A549 (cell line): ENCODE data around the gene FCER1G. TPM values are rescaled to one million over a fixed set of nuclear protein-coding genes. Genes with fewer than 3 reads are reported as not detected.

ENCODE experiments used
- ATAC-seq, 2 experiments: fragments of 200-7000 bp in 1 of 2; fragments of >200 bp in 1 of 2; cut with Nextera tagmentation in 1 of 2; cut with Tn5 transposase in 1 of 2; 3 replicates each; pipeline versions ENCODE4 v1.8.0 to v1.9.1; 2018 to 2020; ENCODE audit warnings: mild to moderate bottlenecking in 1 of 2, moderate library complexity in 1 of 2
- CTCF ChIA-PET: fragments of 300-600 bp; sonication (Branson Sonifier 250); formaldehyde crosslinking; extraction: SDS; loops from one replicate; lab custom pipeline; 2021; ENCODE audit warnings: antibody characterized with exemption, inconsistent platforms; lab: Yijun Ruan, JAX
- POLR2A ChIA-PET: fragments of 350-600 bp; formaldehyde crosslinking; extraction: SDS; loops from one replicate; lab custom pipeline; 2021; ENCODE audit warnings: antibody characterized with exemption, inconsistent platforms; lab: Yijun Ruan, JAX
- DNase-seq, 2 experiments: peaks; one replicate each; pipeline versions ENCODE4 v3.0.0 to v3.0.0-alpha.2; 2011 to 2016; ENCODE audit warnings: low read depth in 1 of 2, low spot score in 1 of 2
- FAIRE-seq: peaks from 2 replicates; lab custom pipeline; 2011; peaks lifted over from hg19 to GRCh38; lab: Jason Lieb, UNC
- H3K27ac ChIP-seq, 2 experiments: fragments of >200 bp; sonication (Bioruptor Twin); formaldehyde crosslinking; 3 replicates each; pipeline ENCODE4 v1.5.1; 2016 to 2017
- H3K4me1 ChIP-seq: fragments of >200 bp; sonication (Bioruptor Twin); formaldehyde crosslinking; 3 replicates; pipeline ENCODE4 v1.6.1; 2016
- H3K4me2 ChIP-seq: fragments of >200 bp; sonication (Bioruptor Twin); formaldehyde crosslinking; 3 replicates; pipeline ENCODE4 v1.6.1; 2016
- H3K4me3 ChIP-seq: fragments of >200 bp; sonication (Bioruptor Twin); formaldehyde crosslinking; 3 replicates; pipeline ENCODE4 v1.5.1; 2016
- H3K9me3 ChIP-seq: fragments of >200 bp; sonication (Bioruptor Twin); formaldehyde crosslinking; 3 replicates; pipeline ENCODE4 v1.6.1; 2016
- CBX2 ChIP-seq: fragments of 200-600 bp; sonication (generic); IDR thresholded peaks from 2 replicates; pipeline ENCODE4 v1.6.1; 2016; ENCODE audit warnings: low read depth, mild to moderate bottlenecking, borderline replicate concordance
- CBX8 ChIP-seq: fragments of 200-600 bp; sonication (generic); IDR thresholded peaks from 2 replicates; pipeline ENCODE4 v1.6.1; 2016
- CHD4 ChIP-seq: fragments of 200-600 bp; sonication (generic); IDR thresholded peaks from 2 replicates; pipeline ENCODE4 v1.6.1; 2016; ENCODE audit warnings: antibody characterized with exemption, mild to moderate bottlenecking, borderline replicate concordance
- EHF ChIP-seq: fragments of 250-450 bp; sonication (Bioruptor Pico); IDR thresholded peaks from 2 replicates; pipeline ENCODE4 v1.5.0; 2020; ENCODE audit warnings: mild to moderate bottlenecking
- EHMT2 ChIP-seq: fragments of 200-600 bp; sonication (generic); IDR thresholded peaks from 2 replicates; pipeline ENCODE4 v1.6.1; 2016; ENCODE audit warnings: antibody characterized with exemption, low read depth, mild to moderate bottlenecking, moderate library complexity
- ELK1 ChIP-seq: fragments of 150-350 bp; IDR thresholded peaks from 2 replicates; pipeline ENCODE4 v1.6.1; 2014; ENCODE audit warnings: low read depth, mild to moderate bottlenecking, low read length
- ESRRA ChIP-seq: fragments of 150-350 bp; IDR thresholded peaks from 2 replicates; pipeline ENCODE4 v1.6.1; 2014; ENCODE audit warnings: mild to moderate bottlenecking, low read length, borderline replicate concordance
- HDAC2 ChIP-seq: fragments of 200-600 bp; sonication (generic); IDR thresholded peaks from 2 replicates; pipeline ENCODE4 v1.6.1; 2016
- HEYL ChIP-seq: fragments of 250-450 bp; sonication (Bioruptor Pico); IDR thresholded peaks from 2 replicates; pipeline ENCODE4 v1.8.0; 2021; ENCODE audit warnings: mild to moderate bottlenecking, moderate library complexity
- HOXB13 ChIP-seq: fragments of 250-450 bp; sonication (Bioruptor Pico); IDR thresholded peaks from 2 replicates; pipeline ENCODE4 v1.5.0; 2020; ENCODE audit warnings: low read depth, mild to moderate bottlenecking, moderate library complexity
- JUN ChIP-seq, 2 experiments: fragments of >200 bp; sonication (Bioruptor Twin); formaldehyde crosslinking; IDR thresholded peaks; 2 replicates in 1 of 2; 3 replicates in 1 of 2; pipeline ENCODE4 v1.6.1; 2016 to 2017
- JUNB ChIP-seq: fragments of >200 bp; sonication (Bioruptor Twin); formaldehyde crosslinking; IDR thresholded peaks from 2 replicates; pipeline ENCODE4 v1.6.1; 2016
- KDM1A ChIP-seq: fragments of 200-600 bp; sonication (generic); IDR thresholded peaks from 2 replicates; pipeline ENCODE4 v1.6.1; 2016; ENCODE audit warnings: low read depth, mild to moderate bottlenecking
- MYC ChIP-seq: IDR thresholded peaks from 2 replicates; pipeline ENCODE4 v1.6.1; 2012; ENCODE audit warnings: mild to moderate bottlenecking, inconsistent platforms, low read length, improper control_type of control experiment, borderline replicate concordance
- PHF8 ChIP-seq: fragments of 200-600 bp; sonication (generic); IDR thresholded peaks from 2 replicates; pipeline ENCODE4 v1.6.1; 2016; ENCODE audit warnings: low read depth, mild to moderate bottlenecking, antibody characterized with exemption, moderate library complexity, borderline replicate concordance
- POLR2AphosphoS2 ChIP-seq: conservative IDR thresholded peaks from 2 replicates; pipeline ENCODE4 v1.6.1; 2012; ENCODE audit warnings: low read length, improper control_type of control experiment, inconsistent platforms
- RFX5 ChIP-seq: fragments of 450-650 bp; IDR thresholded peaks from 2 replicates; pipeline ENCODE4 v1.7.1; 2014; ENCODE audit warnings: antibody characterized with exemption, mild to moderate bottlenecking, moderate library complexity
- RNF2 ChIP-seq: fragments of 200-600 bp; sonication (generic); IDR thresholded peaks from 2 replicates; pipeline ENCODE4 v1.6.1; 2016; ENCODE audit warnings: low read depth, mild to moderate bottlenecking, antibody characterized with exemption, moderate library complexity, borderline replicate concordance
- SMC3 ChIP-seq: fragments of >200 bp; sonication (Bioruptor Twin); formaldehyde crosslinking; IDR thresholded peaks from 3 replicates; pipeline ENCODE4 v1.6.1; 2018; ENCODE audit warnings: inconsistent platforms
- WGBS: methylation state at CpG from one replicate; pipeline ENCODE4 v1.1.6; 2017; ENCODE audit errors: missing lambda C conversion rate; 5-methylcytosine and 5-hydroxymethylcytosine counted together
- polyA plus RNA-seq, 4 experiments: library from polyadenylated mRNA; depleted of rRNA in 3 of 4; stranded (reverse); fragments of >200 nt; fragmentation: RNase III in 1 of 4; extraction: RNeasy Plus Mini Kit Qiagen cat#74134 plus additional on column Dnase treatment in 1 of 4; gene quantifications; 2 replicates in 3 of 4; 3 replicates in 1 of 4; pipeline ENCODE4 v1.2.3, GENCODE V29; 2011 to 2017
- TF ChIP-seq, protein P1 (sequence below): fragments of >200 bp; sonication (Bioruptor Twin); formaldehyde crosslinking; IDR thresholded peaks from 2 replicates; pipeline ENCODE4 v1.6.1; 2016
- TF ChIP-seq, protein P2 (sequence below): fragments of 250-450 bp; sonication (Bioruptor Pico); IDR thresholded peaks from 2 replicates; pipeline ENCODE4 v1.5.0; 2020; ENCODE audit warnings: low read depth, mild to moderate bottlenecking, moderate library complexity
- TF ChIP-seq, protein P3 (sequence below): fragments of 200-600 bp; sonication (generic); IDR thresholded peaks from 2 replicates; pipeline ENCODE4 v1.6.1; 2016; ENCODE audit warnings: antibody characterized with exemption, mild to moderate bottlenecking, moderate library complexity

FCER1G gene
- polyA plus RNA-seq, 2 of the 4 experiments (the other 2 are of a cell fraction), result 0.40 TPM; not detected in 1

GRCh38 chr1:161259765-161260164, 44.7 kb downstream of the FCER1G start:
- no peak for ATAC-seq
- Histone ChIP-seq H3K4me2 (no peak overlapping the region), H3K9me3 (peaks cover 13% of the 10 kb centered on the region), H3K4me3 (no peak overlapping the region), H3K4me1 (peaks cover 6% of the 10 kb centered on the region; the same call in 1 of the 3 replicates), H3K27ac (no peak overlapping the region)
- TF ChIP-seq CBX2, result no peak
- no peak for TF ChIP-seq POLR2AphosphoS2
- no peak for TF ChIP-seq SMC3
- no peak for TF ChIP-seq KDM1A
- TF ChIP-seq JUN (IDR thresholded peaks at IDR 0.05), result no peak
- no peak for TF ChIP-seq HEYL (CRISPR knock-in tag)
- TF ChIP-seq, protein P1, sequence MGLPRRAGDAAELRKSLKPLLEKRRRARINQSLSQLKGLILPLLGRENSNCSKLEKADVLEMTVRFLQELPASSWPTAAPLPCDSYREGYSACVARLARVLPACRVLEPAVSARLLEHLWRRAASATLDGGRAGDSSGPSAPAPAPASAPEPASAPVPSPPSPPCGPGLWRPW, result no peak
- TF ChIP-seq HDAC2, result no peak
- no peak for TF ChIP-seq RFX5
- TF ChIP-seq ELK1, result no peak
- TF ChIP-seq HOXB13 (CRISPR knock-in tag), result no peak
- TF ChIP-seq, protein P2, sequence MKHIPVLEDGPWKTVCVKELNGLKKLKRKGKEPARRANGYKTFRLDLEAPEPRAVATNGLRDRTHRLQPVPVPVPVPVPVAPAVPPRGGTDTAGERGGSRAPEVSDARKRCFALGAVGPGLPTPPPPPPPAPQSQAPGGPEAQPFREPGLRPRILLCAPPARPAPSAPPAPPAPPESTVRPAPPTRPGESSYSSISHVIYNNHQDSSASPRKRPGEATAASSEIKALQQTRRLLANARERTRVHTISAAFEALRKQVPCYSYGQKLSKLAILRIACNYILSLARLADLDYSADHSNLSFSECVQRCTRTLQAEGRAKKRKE (CRISPR knock-in tag), result no peak
- TF ChIP-seq CBX8, result no peak
- TF ChIP-seq CHD4, result no peak
- TF ChIP-seq EHF, result no peak
- TF ChIP-seq RNF2, result no peak
- TF ChIP-seq, protein P3, sequence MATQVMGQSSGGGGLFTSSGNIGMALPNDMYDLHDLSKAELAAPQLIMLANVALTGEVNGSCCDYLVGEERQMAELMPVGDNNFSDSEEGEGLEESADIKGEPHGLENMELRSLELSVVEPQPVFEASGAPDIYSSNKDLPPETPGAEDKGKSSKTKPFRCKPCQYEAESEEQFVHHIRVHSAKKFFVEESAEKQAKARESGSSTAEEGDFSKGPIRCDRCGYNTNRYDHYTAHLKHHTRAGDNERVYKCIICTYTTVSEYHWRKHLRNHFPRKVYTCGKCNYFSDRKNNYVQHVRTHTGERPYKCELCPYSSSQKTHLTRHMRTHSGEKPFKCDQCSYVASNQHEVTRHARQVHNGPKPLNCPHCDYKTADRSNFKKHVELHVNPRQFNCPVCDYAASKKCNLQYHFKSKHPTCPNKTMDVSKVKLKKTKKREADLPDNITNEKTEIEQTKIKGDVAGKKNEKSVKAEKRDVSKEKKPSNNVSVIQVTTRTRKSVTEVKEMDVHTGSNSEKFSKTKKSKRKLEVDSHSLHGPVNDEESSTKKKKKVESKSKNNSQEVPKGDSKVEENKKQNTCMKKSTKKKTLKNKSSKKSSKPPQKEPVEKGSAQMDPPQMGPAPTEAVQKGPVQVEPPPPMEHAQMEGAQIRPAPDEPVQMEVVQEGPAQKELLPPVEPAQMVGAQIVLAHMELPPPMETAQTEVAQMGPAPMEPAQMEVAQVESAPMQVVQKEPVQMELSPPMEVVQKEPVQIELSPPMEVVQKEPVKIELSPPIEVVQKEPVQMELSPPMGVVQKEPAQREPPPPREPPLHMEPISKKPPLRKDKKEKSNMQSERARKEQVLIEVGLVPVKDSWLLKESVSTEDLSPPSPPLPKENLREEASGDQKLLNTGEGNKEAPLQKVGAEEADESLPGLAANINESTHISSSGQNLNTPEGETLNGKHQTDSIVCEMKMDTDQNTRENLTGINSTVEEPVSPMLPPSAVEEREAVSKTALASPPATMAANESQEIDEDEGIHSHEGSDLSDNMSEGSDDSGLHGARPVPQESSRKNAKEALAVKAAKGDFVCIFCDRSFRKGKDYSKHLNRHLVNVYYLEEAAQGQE, result no peak
- ChIA-PET CTCF (interaction anchor here (1.2 to 8.7 kb wide), 4 partner anchors 11 to 33 kb away, joined by 3 to 46 read pairs (median 4); partner anchors contain the start of gene TOMM40L), POLR2A (no interaction called here)
- 86% methylated on average over 1 of the region's 1 CpG for WGBS
- no peak for DNase-seq
- no peak for FAIRE-seq

GRCh38 chr1:161260376-161261260, 45.5 kb downstream of the FCER1G start:
- ChIA-PET CTCF (interaction anchor here (1.2 to 8.7 kb wide), 5 partner anchors 12 to 122 kb away, joined by 3 to 46 read pairs (median 4); partner anchors contain the start of gene TOMM40L), POLR2A (no interaction called here)
- Histone ChIP-seq H3K4me1 (peaks cover 6% of the 10 kb centered on the region; the same call in 1 of the 3 replicates), H3K27ac (no peak overlapping the region), H3K9me3 (peaks cover 13% of the 10 kb centered on the region), H3K4me2 (peak overlapping the region; percentile 36; the same call in 2 of the 3 replicates), H3K4me3 (no peak overlapping the region)
- ATAC-seq, result peak in 1 of 2 experiments; percentile 19; a peak in 2 of 6 replicates
- 21% methylated on average over 9 of the region's 9 CpGs for WGBS
- no peak for FAIRE-seq
- TF ChIP-seq JUNB (no peak), PHF8 (no peak), ESRRA (no peak), MYC (no peak), EHMT2 (no peak)
- TF ChIP-seq, all 56 proteins: peak for 0
- DNase-seq, result no peak
